Esophagus squamous epithelium (tissue), 5 donors: Measurements from ENCODE around the gene CCDC33. TPM values are rescaled to one million over a fixed set of nuclear protein-coding genes. Genes with fewer than 3 reads are reported as not detected.

ENCODE experiments used
- DNase-seq: peaks from one replicate; lab custom pipeline; 2025; lab: John Stamatoyannopoulos, UW
- H3K27ac ChIP-seq, 4 donors: fragments of 200-600 bp; sonication (generic); one replicate each; pipeline ENCODE4 v1.5.1; 2016 to 2019; ENCODE audit warnings: mild to moderate bottlenecking in 1 of 4
- H3K27me3 ChIP-seq, 4 donors: fragments of 200-600 bp; sonication (generic); 1 replicate in 3 of 4; 2 replicates in 1 of 4; pipeline versions ENCODE4 v1.5.1 to v1.6.0; 2017 to 2021; ENCODE audit warnings: antibody characterized with exemption in 1 of 4
- H3K36me3 ChIP-seq, 3 donors: fragments of 200-600 bp; sonication (generic); one replicate each; pipeline ENCODE4 v1.5.1; 2016 to 2019
- H3K4me1 ChIP-seq, 3 donors: fragments of 200-600 bp; sonication (generic); one replicate each; pipeline ENCODE4 v1.5.1; 2017 to 2019
- H3K4me3 ChIP-seq, 4 donors: fragments of 200-600 bp; sonication (generic); 1 replicate in 3 of 4; 2 replicates in 1 of 4; pipeline ENCODE4 v1.5.1; 2016 to 2019; ENCODE audit warnings: mild to moderate bottlenecking in 2 of 4, moderate library complexity in 1 of 4
- H3K9me3 ChIP-seq, 3 donors: fragments of 200-600 bp; sonication (generic); one replicate each; pipeline ENCODE4 v1.5.1; 2016 to 2019
- POLR2A ChIP-seq, 4 donors: fragments of 450-650 bp; IDR thresholded peaks; one replicate each; pipeline ENCODE4 v1.6.1; 2017; ENCODE audit warnings: antibody characterized with exemption in 4 of 4, mild to moderate bottlenecking in 4 of 4, moderate library complexity in 3 of 4
- WGBS, 2 donors: methylation state at CpG; one replicate each; pipeline ENCODE4 v1.1.5; 2018; 5-methylcytosine and 5-hydroxymethylcytosine counted together
- intact Hi-C: fragments of 100-400 bp; cut with DNase I; formaldehyde crosslinking; loops from one replicate; pipeline ENCODE4 v1.15.0; 2022
- total RNA-seq, 4 donors: library from RNA; depleted of rRNA; stranded (reverse); fragments of >200 nt; gene quantifications; one replicate each; pipeline ENCODE4 v1.1.0, GENCODE V29; 2016
- TF ChIP-seq, protein P1 (sequence below), 6 experiments: fragments of 450-650 bp in 4 of 6; fragments of 200-600 bp in 2 of 6; sonication (generic) in 2 of 6; IDR thresholded peaks; one replicate each; pipeline ENCODE4 v1.5.1; 2016 to 2019; ENCODE audit warnings: antibody characterized with exemption in 6 of 6, mild to moderate bottlenecking in 4 of 6, moderate library complexity in 4 of 6
- donor health status: DM: yes; HTN: yes; CAD: no.

CCDC33 gene
- total RNA-seq, 4 donors from 2014 or later: not detected

DNA sequence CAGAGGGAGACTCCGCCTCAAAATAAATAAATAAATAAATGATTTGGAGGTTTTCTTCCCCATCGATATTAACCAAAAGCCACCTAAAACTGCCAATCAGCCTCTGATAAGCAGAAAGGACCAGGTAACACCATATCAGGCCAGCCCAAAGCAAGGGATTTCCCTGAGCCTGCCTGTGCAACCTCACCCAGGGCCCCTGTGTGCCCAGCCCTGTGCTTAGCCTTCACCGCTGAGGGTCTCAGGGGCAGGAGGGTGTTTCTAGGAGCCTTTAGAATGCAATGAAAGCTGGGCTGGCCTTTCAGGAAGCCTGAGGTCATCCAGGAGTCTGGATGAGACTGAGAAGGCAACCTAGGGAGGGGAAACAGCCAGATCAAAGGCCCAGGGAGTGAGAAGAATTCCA, 95.9 kb downstream of the CCDC33 start:
- 83 to 93% methylated on average over 1 to 3 of the region's 3 CpGs for WGBS, 2 donors
- no peak for DNase-seq
- intact Hi-C loops: no loop called here
- H3K9me3 ChIP-seq: no peaks in the 10 kb centered on the region
- H3K27me3 ChIP-seq: no peaks in the 10 kb centered on the region
- no peak overlapping the region for H3K27ac ChIP-seq
- TF ChIP-seq POLR2A (IDR thresholded peaks at IDR 0.05): no peak
- TF ChIP-seq, protein P1, sequence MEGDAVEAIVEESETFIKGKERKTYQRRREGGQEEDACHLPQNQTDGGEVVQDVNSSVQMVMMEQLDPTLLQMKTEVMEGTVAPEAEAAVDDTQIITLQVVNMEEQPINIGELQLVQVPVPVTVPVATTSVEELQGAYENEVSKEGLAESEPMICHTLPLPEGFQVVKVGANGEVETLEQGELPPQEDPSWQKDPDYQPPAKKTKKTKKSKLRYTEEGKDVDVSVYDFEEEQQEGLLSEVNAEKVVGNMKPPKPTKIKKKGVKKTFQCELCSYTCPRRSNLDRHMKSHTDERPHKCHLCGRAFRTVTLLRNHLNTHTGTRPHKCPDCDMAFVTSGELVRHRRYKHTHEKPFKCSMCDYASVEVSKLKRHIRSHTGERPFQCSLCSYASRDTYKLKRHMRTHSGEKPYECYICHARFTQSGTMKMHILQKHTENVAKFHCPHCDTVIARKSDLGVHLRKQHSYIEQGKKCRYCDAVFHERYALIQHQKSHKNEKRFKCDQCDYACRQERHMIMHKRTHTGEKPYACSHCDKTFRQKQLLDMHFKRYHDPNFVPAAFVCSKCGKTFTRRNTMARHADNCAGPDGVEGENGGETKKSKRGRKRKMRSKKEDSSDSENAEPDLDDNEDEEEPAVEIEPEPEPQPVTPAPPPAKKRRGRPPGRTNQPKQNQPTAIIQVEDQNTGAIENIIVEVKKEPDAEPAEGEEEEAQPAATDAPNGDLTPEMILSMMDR (IDR thresholded peaks at IDR 0.05): no peak
- H3K4me3 ChIP-seq: no peak overlapping the region
- H3K36me3 ChIP-seq: no peaks in the 10 kb centered on the region
- H3K4me1 ChIP-seq: peaks cover 0 to 3% (median 0%) of the 10 kb centered on the region in 3 donors

DNA sequence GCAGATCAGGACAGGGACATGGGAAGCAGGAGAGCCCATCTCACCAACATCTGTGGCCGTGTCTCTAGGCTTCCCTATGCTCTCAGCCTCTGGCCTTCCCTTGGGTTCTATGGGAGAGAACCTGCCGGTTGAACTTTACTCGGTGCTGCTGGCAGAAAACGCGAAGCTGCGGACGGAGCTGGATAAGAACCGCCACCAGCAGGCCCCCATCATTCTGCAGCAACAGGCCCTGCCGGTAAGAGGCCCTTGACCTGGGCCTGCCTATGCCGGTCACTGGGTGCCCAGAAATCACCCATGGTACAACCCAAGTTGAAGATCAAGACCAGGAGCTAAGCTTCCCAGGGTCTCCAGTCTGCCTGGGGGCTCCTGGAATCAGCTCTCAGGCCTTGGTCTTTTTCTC, 96.5 kb downstream of the CCDC33 start:
- H3K36me3 ChIP-seq: no peaks in the 10 kb centered on the region
- H3K27me3 ChIP-seq: no peaks in the 10 kb centered on the region
- H3K4me1 ChIP-seq: peaks cover 0 to 3% (median 0%) of the 10 kb centered on the region in 3 donors
- no peak for DNase-seq
- H3K4me3 ChIP-seq: no peak overlapping the region
- H3K9me3 ChIP-seq: no peaks in the 10 kb centered on the region
- H3K27ac ChIP-seq: no peak overlapping the region
- TF ChIP-seq, protein P1 (IDR thresholded peaks at IDR 0.05): no peak
- TF ChIP-seq POLR2A (IDR thresholded peaks at IDR 0.05): no peak
- 80 to 90% methylated on average over 2 to 8 of the region's 10 CpGs for WGBS, 2 donors
- intact Hi-C loops: no loop called here

DNA sequence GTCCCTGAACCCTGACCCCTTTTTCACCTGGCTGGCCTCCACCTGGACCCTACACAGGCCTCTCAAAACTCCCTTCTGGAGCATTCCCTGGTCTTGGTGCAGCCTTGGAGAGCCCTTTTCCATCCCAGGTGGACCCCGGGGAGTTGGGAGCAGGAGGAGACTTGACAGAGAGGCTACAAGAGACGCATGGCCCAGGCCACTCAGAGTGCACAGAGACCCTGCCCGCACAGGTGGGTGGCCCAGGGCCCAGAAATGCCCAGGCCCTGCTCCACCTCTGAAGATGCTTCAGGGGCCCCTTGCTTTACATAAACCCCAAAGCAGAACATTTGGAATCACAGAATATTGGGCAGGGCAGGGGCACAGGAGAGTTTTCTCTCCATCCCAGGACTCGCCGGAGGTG, 97.0 kb downstream of the CCDC33 start:
- 94% methylated on average over 2 of the region's 5 CpGs; no CpG with 5 or more reads in 1 of the 2 donors for WGBS, 2 donors
- no peak for TF ChIP-seq POLR2A (IDR thresholded peaks at IDR 0.05)
- TF ChIP-seq, protein P1 (IDR thresholded peaks at IDR 0.05): no peak
- intact Hi-C loops: no loop called here

DNA sequence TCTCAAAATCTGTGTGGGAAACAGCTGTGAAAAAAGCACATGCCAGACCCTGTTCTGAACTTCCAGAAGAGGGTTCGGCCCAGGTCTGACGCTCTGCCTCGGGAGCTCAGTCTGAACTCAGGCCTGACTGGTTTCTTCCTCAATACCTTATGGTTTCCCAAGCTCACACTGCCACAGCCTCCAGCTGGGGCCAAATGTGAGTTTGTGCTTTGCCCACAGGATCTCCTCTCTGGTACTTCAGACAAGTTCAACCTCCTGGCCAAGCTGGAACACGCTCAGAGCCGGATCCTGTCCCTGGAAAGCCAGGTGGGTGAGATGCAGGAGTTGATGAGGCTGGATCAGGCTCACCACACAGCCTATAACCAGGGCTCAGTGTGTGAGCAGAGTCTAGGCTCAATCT, 97.5 kb downstream of the CCDC33 start:
- H3K27me3 ChIP-seq: no peaks in the 10 kb centered on the region
- H3K27ac ChIP-seq: no peak overlapping the region
- H3K9me3 ChIP-seq: no peaks in the 10 kb centered on the region
- H3K36me3 ChIP-seq: no peaks in the 10 kb centered on the region
- DNase-seq: no peak
- WGBS, 2 donors: 45 to 65% methylated on average over 3 to 5 of the region's 5 CpGs
- H3K4me1 ChIP-seq: peaks cover 0 to 3% (median 0%) of the 10 kb centered on the region in 3 donors
- H3K4me3 ChIP-seq: no peak overlapping the region
- intact Hi-C loops: no loop called here
- TF ChIP-seq, protein P1 (IDR thresholded peaks at IDR 0.05): no peak
- TF ChIP-seq POLR2A (IDR thresholded peaks at IDR 0.05): no peak

More for the DNA sequence above, 97.0 kb downstream of the CCDC33 start:
- Histone ChIP-seq H3K36me3 (no peaks in the 10 kb centered on the region), H3K27ac (no peak overlapping the region), H3K9me3 (no peaks in the 10 kb centered on the region), H3K27me3 (no peaks in the 10 kb centered on the region), H3K4me1 (peaks cover 0 to 3% (median 0%) of the 10 kb centered on the region in 3 donors), H3K4me3 (no peak overlapping the region)
- DNase-seq: no peak

DNA sequence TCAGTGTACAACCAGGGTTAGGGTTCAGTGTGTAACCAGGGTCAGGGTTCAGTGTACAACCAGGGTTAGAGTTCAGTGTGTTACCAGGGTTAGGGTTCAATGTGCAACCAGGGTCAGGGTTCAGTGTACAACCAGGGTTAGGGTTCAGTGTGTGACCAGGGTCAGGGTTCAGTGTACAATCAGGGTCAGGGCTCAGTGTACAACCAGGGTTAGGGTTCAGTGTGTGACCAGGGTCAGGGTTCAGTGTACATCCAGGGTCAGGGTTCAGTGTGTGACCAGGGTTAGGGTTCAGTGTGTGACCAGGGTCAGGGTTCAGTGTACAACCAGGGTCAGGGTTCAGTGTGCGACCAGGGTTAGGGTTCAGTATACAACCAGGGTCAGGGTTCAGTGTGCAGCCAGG, 98.0 kb downstream of the CCDC33 start:
- Histone ChIP-seq H3K4me3 (no peak overlapping the region), H3K4me1 (peaks cover 0 to 5% (median 0%) of the 10 kb centered on the region in 3 donors), H3K9me3 (no peaks in the 10 kb centered on the region), H3K27me3 (no peaks in the 10 kb centered on the region), H3K36me3 (no peaks in the 10 kb centered on the region), H3K27ac (no peak overlapping the region)
- intact Hi-C loops: no loop called here
- TF ChIP-seq, protein P1 (IDR thresholded peaks at IDR 0.05): no peak
- TF ChIP-seq POLR2A (IDR thresholded peaks at IDR 0.05): no peak
- DNase-seq: no peak
- 91 to 100% methylated on average over 1 of the region's 1 CpG for WGBS, 2 donors
